HepG2 (cell line): ENCODE results near the gene FXR2. TPM values are rescaled to one million over a fixed set of nuclear protein-coding genes. Genes with fewer than 3 reads are reported as not detected.

ENCODE experiments used
- FOSL1 ChIP-seq: sonication (generic); formaldehyde crosslinking; IDR thresholded peaks from 2 replicates; pipeline ENCODE4 v1.9.0; 2021; ENCODE audit warnings: missing genetic modification reagents, borderline replicate concordance
- MED1 ChIP-seq: sonication (generic); formaldehyde crosslinking; IDR thresholded peaks from 2 replicates; pipeline ENCODE4 v1.4.0; 2020; ENCODE audit warnings: missing genetic modification reagents
- NONO ChIP-seq, 2 experiments: fragments of 450-650 bp in 1 of 2; sonication (generic) in 1 of 2; formaldehyde crosslinking in 1 of 2; IDR thresholded peaks in 1 of 2; conservative IDR thresholded peaks in 1 of 2; 2 replicates each; pipeline versions ENCODE4 v1.6.1 to v1.8.0; 2017 to 2022; ENCODE audit warnings: mild to moderate bottlenecking in 1 of 2, missing genetic modification reagents in 1 of 2, moderate library complexity in 1 of 2
- PHB2 ChIP-seq: fragments of 450-650 bp; IDR thresholded peaks from 2 replicates; pipeline ENCODE4 v1.6.1; 2018; ENCODE audit not compliant: partially characterized antibody
- PLRG1 ChIP-seq: fragments of 450-650 bp; conservative IDR thresholded peaks from 2 replicates; pipeline ENCODE4 v1.6.1; 2016
- PTBP1 ChIP-seq: fragments of 200-400 bp; formaldehyde crosslinking; IDR thresholded peaks from 2 replicates; pipeline ENCODE4 v1.6.1; 2018; ENCODE audit warnings: low read length, low read depth; ENCODE audit not compliant: poor library complexity, severe bottlenecking
- RBM39 ChIP-seq: fragments of 200-400 bp; formaldehyde crosslinking; IDR thresholded peaks from one replicate; pipeline ENCODE4 v1.6.1; 2018; ENCODE audit warnings: antibody characterized with exemption, mild to moderate bottlenecking, low read depth, low read length; ENCODE audit not compliant: poor library complexity, severe bottlenecking
- RFXAP ChIP-seq: sonication (generic); formaldehyde crosslinking; IDR thresholded peaks from 2 replicates; pipeline ENCODE4 v1.4.0; 2020; ENCODE audit warnings: missing genetic modification reagents, borderline replicate concordance
- ZNF33B ChIP-seq: sonication (generic); formaldehyde crosslinking; IDR thresholded peaks from 2 replicates; pipeline ENCODE4 v1.5.1; 2020; ENCODE audit warnings: mild to moderate bottlenecking, missing genetic modification reagents
- ZNF720 ChIP-seq: sonication (generic); formaldehyde crosslinking; IDR thresholded peaks from 2 replicates; pipeline ENCODE4 v1.4.0; 2020; ENCODE audit warnings: missing genetic modification reagents
- ZNF788 ChIP-seq: sonication (generic); formaldehyde crosslinking; IDR thresholded peaks from 2 replicates; pipeline ENCODE4 v1.5.0; 2020; ENCODE audit warnings: mild to moderate bottlenecking, missing genetic modification reagents, borderline replicate concordance
- ZZZ3 ChIP-seq: sonication (generic); formaldehyde crosslinking; IDR thresholded peaks from 2 replicates; pipeline ENCODE4 v1.4.0; 2020; ENCODE audit warnings: missing genetic modification reagents, mild to moderate bottlenecking, borderline replicate concordance
- polyA plus RNA-seq, 8 experiments: library from polyadenylated mRNA; depleted of rRNA in 3 of 8; stranded (reverse) in 7 of 8; unstranded in 1 of 8; fragments of >200 nt; fragmentation: Illumina TruSeq in 4 of 8; extraction: Trizol in 4 of 8; gene quantifications; 2 replicates each; pipeline versions ENCODE4 v1.2.1 to v1.2.3, GENCODE V29; 2011 to 2016; ENCODE audit warnings: low read depth in 4 of 8, missing spikeins in 1 of 8, mixed read lengths in 1 of 8; ENCODE audit not compliant: insufficient read depth in 1 of 8
- total RNA-seq, 5 experiments: library from RNA; depleted of rRNA; stranded (reverse); fragments of >200 nt; fragmentation: Illumina TruSeq; extraction: Trizol; gene quantifications; 2 replicates each; pipeline ENCODE4 v1.2.3, GENCODE V29; 2016; ENCODE audit warnings: low read depth in 1 of 5
- TF ChIP-seq, protein P1 (sequence below): sonication (generic); formaldehyde crosslinking; IDR thresholded peaks from 2 replicates; pipeline ENCODE4 v1.4.0; 2020; ENCODE audit warnings: missing genetic modification reagents, borderline replicate concordance
- TF ChIP-seq, protein P2 (sequence below): sonication (generic); formaldehyde crosslinking; IDR thresholded peaks from 2 replicates; pipeline ENCODE4 v1.9.0; 2022; ENCODE audit warnings: missing genetic modification reagents, mild to moderate bottlenecking, borderline replicate concordance
- TF ChIP-seq, protein P3 (sequence below): IDR thresholded peaks from 2 replicates; pipeline ENCODE4 v1.6.1; 2012; ENCODE audit warnings: low read length, improper control_type of control experiment
- TF ChIP-seq, protein P4 (sequence below): IDR thresholded peaks from 2 replicates; pipeline ENCODE4 v1.6.1; 2016; ENCODE audit warnings: low read depth, borderline replicate concordance
- TF ChIP-seq, protein P5 (sequence below): sonication (generic); formaldehyde crosslinking; IDR thresholded peaks from 2 replicates; pipeline ENCODE4 v1.9.0; 2021; ENCODE audit warnings: missing genetic modification reagents, borderline replicate concordance

Gene FXR2
- total and polyA plus RNA-seq, 2 of the 13 experiments (the other 11 are each of a cell fraction or from before 2014, with no cell fraction given) = 20.9 to 24.4 TPM

- TF ChIP-seq, protein P1, sequence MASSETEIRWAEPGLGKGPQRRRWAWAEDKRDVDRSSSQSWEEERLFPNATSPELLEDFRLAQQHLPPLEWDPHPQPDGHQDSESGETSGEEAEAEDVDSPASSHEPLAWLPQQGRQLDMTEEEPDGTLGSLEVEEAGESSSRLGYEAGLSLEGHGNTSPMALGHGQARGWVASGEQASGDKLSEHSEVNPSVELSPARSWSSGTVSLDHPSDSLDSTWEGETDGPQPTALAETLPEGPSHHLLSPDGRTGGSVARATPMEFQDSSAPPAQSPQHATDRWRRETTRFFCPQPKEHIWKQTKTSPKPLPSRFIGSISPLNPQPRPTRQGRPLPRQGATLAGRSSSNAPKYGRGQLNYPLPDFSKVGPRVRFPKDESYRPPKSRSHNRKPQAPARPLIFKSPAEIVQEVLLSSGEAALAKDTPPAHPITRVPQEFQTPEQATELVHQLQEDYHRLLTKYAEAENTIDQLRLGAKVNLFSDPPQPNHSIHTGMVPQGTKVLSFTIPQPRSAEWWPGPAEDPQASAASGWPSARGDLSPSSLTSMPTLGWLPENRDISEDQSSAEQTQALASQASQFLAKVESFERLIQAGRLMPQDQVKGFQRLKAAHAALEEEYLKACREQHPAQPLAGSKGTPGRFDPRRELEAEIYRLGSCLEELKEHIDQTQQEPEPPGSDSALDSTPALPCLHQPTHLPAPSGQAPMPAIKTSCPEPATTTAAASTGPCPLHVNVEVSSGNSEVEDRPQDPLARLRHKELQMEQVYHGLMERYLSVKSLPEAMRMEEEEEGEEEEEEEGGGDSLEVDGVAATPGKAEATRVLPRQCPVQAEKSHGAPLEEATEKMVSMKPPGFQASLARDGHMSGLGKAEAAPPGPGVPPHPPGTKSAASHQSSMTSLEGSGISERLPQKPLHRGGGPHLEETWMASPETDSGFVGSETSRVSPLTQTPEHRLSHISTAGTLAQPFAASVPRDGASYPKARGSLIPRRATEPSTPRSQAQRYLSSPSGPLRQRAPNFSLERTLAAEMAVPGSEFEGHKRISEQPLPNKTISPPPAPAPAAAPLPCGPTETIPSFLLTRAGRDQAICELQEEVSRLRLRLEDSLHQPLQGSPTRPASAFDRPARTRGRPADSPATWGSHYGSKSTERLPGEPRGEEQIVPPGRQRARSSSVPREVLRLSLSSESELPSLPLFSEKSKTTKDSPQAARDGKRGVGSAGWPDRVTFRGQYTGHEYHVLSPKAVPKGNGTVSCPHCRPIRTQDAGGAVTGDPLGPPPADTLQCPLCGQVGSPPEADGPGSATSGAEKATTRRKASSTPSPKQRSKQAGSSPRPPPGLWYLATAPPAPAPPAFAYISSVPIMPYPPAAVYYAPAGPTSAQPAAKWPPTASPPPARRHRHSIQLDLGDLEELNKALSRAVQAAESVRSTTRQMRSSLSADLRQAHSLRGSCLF (CRISPR knock-in tag) = no peak
- TF ChIP-seq RFXAP (CRISPR knock-in tag) (no peak), ZZZ3 (0 out of 2 replicates have a peak, but pooled peaks have one; percentile 78), RBM39 (no peak), FOSL1 (CRISPR knock-in tag) (no peak), PLRG1 (no peak), ZNF788 (CRISPR knock-in tag) (no peak), ZNF33B (CRISPR knock-in tag) (0 out of 2 replicates have a peak, but pooled peaks have one; percentile 32), MED1 (CRISPR knock-in tag) (peak; percentile 35; the same call in 1 of the 2 replicates), ZNF720 (no peak), PTBP1 (no peak), PHB2 (no peak), NONO (IDR thresholded peaks at IDR 0.05) (no peak), NONO (CRISPR knock-in tag; conservative IDR thresholded peaks at IDR 0.05) (peak; percentile 65)
- TF ChIP-seq, protein P2, sequence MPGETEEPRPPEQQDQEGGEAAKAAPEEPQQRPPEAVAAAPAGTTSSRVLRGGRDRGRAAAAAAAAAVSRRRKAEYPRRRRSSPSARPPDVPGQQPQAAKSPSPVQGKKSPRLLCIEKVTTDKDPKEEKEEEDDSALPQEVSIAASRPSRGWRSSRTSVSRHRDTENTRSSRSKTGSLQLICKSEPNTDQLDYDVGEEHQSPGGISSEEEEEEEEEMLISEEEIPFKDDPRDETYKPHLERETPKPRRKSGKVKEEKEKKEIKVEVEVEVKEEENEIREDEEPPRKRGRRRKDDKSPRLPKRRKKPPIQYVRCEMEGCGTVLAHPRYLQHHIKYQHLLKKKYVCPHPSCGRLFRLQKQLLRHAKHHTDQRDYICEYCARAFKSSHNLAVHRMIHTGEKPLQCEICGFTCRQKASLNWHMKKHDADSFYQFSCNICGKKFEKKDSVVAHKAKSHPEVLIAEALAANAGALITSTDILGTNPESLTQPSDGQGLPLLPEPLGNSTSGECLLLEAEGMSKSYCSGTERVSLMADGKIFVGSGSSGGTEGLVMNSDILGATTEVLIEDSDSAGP (CRISPR knock-in tag) = no peak
- TF ChIP-seq, protein P3, sequence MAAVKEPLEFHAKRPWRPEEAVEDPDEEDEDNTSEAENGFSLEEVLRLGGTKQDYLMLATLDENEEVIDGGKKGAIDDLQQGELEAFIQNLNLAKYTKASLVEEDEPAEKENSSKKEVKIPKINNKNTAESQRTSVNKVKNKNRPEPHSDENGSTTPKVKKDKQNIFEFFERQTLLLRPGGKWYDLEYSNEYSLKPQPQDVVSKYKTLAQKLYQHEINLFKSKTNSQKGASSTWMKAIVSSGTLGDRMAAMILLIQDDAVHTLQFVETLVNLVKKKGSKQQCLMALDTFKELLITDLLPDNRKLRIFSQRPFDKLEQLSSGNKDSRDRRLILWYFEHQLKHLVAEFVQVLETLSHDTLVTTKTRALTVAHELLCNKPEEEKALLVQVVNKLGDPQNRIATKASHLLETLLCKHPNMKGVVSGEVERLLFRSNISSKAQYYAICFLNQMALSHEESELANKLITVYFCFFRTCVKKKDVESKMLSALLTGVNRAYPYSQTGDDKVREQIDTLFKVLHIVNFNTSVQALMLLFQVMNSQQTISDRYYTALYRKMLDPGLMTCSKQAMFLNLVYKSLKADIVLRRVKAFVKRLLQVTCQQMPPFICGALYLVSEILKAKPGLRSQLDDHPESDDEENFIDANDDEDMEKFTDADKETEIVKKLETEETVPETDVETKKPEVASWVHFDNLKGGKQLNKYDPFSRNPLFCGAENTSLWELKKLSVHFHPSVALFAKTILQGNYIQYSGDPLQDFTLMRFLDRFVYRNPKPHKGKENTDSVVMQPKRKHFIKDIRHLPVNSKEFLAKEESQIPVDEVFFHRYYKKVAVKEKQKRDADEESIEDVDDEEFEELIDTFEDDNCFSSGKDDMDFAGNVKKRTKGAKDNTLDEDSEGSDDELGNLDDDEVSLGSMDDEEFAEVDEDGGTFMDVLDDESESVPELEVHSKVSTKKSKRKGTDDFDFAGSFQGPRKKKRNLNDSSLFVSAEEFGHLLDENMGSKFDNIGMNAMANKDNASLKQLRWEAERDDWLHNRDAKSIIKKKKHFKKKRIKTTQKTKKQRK = no peak
- TF ChIP-seq, protein P4, sequence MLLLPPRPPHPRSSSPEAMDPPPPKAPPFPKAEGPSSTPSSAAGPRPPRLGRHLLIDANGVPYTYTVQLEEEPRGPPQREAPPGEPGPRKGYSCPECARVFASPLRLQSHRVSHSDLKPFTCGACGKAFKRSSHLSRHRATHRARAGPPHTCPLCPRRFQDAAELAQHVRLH = no peak
- TF ChIP-seq, protein P5, sequence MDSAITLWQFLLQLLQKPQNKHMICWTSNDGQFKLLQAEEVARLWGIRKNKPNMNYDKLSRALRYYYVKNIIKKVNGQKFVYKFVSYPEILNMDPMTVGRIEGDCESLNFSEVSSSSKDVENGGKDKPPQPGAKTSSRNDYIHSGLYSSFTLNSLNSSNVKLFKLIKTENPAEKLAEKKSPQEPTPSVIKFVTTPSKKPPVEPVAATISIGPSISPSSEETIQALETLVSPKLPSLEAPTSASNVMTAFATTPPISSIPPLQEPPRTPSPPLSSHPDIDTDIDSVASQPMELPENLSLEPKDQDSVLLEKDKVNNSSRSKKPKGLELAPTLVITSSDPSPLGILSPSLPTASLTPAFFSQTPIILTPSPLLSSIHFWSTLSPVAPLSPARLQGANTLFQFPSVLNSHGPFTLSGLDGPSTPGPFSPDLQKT (CRISPR knock-in tag) = no peak
Observed at GRCh38 chr17:7561589-7562207, 53.0 kb downstream of the FXR2 start, which contains the start of gene SENP3 (continued).
